ENCODE measurements around the gene CRISP1.
"Not testable (repeated sequence)": the region's sequence is repeated elsewhere in the genome, so short reads cannot be mapped to it uniquely, and the experiment has no call there.

The CRISP1 gene, protein sequence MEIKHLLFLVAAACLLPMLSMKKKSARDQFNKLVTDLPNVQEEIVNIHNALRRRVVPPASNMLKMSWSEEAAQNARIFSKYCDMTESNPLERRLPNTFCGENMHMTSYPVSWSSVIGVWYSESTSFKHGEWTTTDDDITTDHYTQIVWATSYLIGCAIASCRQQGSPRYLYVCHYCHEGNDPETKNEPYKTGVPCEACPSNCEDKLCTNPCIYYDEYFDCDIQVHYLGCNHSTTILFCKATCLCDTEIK

DNA sequence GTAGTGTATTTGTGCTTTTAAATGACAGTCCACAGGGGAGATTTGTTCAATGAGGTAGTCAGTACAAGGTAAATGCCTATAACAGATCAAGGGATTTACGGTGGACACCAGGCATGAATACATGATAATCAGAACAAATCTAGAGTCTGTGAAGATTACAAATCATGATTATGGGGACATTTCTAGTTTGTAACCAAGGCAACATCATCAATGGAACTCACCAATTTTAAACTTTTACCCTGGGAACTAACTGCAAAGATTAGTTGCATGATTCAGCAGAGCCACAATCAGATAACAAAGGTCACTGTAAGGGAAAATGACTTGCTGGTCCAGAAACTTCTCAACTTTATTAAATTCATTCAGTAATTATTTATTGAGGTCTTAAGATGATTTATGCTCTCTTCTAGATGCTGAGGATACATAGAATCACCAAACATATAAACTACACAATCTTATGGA is at the start of gene CRISP1:
TSS of gene CRISP1 (minus strand) at position 51 of the 459 bp plus-strand sequence. CDS start 9,135 bp downstream, outside the sequence.
- Mint-ChIP-seq H3K4me1 (no peaks in the 10 kb centered on the region), H3K36me3 (no peaks in the 10 kb centered on the region), H3K9me3 (peaks cover 7% of the 10 kb centered on the region), H3K27ac (no peak within 1 kb of the TSS), H3K4me3 (no peak within 1 kb of the TSS)
- DNase-seq (ENCODE audit: low spot score in 2 of 2) (no peak), ATAC-seq (no peak)

DNA sequence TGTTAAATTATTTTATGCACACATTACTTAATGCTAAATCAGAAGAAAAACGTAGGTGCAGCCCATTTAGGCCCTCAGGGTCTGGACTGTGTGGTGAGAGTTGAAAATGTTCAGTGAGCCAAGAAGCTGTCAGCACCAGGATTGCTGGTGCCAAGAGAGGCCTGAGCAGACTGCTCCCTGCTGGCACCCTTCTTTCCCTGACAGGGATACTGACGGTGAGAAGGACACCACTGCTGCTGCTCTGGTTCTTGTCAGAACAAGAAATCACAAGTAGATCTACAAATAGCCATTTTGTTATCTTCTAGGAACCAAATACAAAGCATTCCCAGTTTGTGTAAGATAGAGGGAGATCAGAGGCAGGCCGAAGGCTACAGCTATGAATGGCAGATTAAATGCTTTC is 48.7 kb upstream of the CRISP1 start:
- Mint-ChIP-seq H3K36me3 (no peaks in the 10 kb centered on the region), H3K9me3 (peaks cover 15% of the 10 kb centered on the region), H3K27ac (no peak overlapping the region), H3K4me1 (no peaks in the 10 kb centered on the region), H3K4me3 (no peak overlapping the region)
- DNase-seq (ENCODE audit: low spot score in 2 of 2) = no peak
- no peak for ATAC-seq

DNA sequence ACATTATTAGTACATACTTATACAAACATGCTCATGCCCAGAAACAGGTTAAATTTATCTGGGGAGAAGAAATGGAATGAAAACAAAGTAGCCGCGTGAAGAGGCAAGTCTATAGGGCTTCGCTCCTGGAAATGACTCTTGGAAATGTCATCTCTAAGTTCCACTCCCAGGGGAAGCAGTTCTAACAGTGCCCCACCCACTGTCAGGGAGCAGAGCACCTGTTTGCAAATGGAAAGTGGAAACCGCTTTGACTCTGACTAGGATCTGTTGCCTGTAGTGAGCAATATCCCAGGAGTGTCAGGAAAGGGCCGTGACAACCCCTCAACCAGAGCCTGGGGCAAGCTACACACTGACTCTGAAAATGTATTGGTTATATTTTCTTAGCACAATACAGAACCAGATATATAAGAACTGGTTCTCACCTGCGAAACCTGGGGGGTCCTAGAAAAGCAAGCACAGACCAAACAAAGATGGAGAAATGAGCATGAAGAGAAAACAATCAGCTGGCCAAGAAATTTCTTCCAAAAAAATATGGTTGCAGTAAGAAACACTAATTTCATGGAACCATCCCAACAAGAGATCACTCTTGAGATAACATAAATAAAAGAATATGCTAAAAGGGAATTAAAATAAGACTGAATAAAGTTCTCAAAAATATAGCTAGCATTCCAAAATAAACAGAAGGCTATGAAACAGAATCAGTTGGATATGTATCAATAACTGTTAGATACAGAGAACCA is 47.5 kb upstream of the CRISP1 start:
- Mint-ChIP-seq H3K4me3 (no peak overlapping the region), H3K4me1 (no peaks in the 10 kb centered on the region), H3K36me3 (no peaks in the 10 kb centered on the region), H3K27ac (no peak overlapping the region), H3K9me3 (peaks cover 11% of the 10 kb centered on the region)
- DNase-seq (ENCODE audit: low spot score in 2 of 2) (no peak), ATAC-seq (no peak)

DNA sequence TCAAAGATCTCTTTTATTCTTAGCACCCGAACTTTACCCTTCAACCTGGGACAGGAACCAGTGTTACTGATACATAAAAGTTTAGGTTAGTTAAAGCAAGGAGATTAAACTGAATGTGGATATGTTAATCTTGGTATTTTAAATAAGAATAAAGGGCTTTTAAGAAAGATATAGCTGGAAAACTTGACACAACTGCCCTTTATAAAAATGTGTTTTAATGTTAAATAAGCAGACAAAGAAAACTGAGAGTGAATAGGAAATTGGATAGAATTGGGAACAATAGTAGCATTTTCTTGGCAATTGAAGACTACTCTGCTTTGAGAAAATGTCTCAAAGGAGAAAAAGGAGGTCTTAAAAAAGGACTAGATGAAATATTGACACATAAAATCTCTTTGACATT is 45.9 kb upstream of the CRISP1 start:
- ATAC-seq (no peak), DNase-seq (ENCODE audit: low spot score in 2 of 2) (no peak)
- H3K4me3 Mint-ChIP-seq = no peak overlapping the region
- H3K27ac Mint-ChIP-seq = no peak overlapping the region
- H3K9me3 Mint-ChIP-seq = peaks cover 6% of the 10 kb centered on the region
- H3K36me3 Mint-ChIP-seq = no peaks in the 10 kb centered on the region
- no peaks in the 10 kb centered on the region for H3K4me1 Mint-ChIP-seq

DNA sequence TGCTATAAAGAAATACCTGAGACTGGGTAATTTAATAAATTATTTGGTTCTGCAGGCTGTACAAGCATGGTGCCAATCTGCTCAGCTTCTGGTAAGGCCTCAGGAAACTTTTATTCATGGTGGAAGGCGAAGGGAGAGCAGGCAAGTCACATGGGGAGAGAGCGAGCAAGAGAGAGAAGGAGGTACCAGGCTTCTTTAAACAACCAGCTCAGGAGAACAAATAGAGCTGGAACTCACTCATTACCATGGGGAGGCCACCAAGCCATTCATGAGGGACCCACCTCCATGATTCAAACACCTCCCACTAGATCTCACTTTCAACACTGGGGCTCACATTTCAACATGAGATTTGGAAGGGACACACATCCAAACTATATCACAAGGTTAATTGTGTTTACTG is 44.9 kb upstream of the CRISP1 start:
- Mint-ChIP-seq H3K36me3 (no peaks in the 10 kb centered on the region), H3K4me1 (no peaks in the 10 kb centered on the region), H3K9me3 (no peaks in the 10 kb centered on the region), H3K27ac (no peak overlapping the region), H3K4me3 (no peak overlapping the region)
- ATAC-seq = no peak
- no peak for DNase-seq (ENCODE audit: low spot score in 2 of 2)

DNA sequence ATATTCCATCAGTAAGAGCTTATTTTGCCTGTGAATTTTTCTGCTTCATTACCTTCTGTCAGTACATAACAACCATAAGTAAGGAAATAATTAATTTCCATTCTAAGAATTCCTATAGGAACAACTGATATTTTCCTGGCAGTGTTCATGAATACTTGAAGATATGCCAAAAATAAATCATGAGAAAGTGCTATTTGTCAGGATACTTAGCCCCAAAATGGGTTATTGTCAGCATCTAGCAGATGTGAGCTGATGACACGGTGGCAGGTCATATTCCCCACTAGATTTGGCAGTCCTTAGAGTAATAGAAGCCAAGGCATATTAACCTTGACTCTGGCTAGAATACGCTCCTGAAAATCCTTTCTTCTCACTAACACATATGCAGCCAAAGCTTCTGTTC is 43.2 kb upstream of the CRISP1 start:
- no peak overlapping the region for H3K27ac Mint-ChIP-seq
- ATAC-seq (no peak), DNase-seq (ENCODE audit: low spot score in 2 of 2) (no peak)
- no peaks in the 10 kb centered on the region for H3K4me1 Mint-ChIP-seq
- no peaks in the 10 kb centered on the region for H3K36me3 Mint-ChIP-seq
- H3K9me3 Mint-ChIP-seq = no peaks in the 10 kb centered on the region
- H3K4me3 Mint-ChIP-seq = no peak overlapping the region

DNA sequence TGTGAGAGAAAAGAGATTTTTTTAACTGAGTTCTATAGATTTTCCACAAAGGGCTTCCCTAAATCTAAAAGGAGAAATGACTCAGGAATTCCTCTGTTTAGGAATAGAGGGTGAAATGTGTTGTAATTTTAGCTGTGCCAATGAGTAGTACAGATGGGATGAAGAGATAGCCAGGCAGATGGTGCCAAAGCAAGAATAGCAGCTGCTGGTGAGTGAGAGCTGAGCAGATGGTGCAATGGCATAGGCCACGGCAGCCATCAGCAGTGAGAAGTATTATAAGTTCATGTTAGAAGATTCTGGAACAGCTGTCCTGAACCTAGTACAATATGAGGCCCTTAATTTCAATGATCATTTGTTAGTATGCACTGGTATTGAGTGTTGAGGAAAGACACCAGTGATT is 40.2 kb upstream of the CRISP1 start:
- ATAC-seq (no peak), DNase-seq (ENCODE audit: low spot score in 2 of 2) (no peak)
- Mint-ChIP-seq H3K9me3 (peaks cover 4% of the 10 kb centered on the region), H3K4me3 (no peak overlapping the region), H3K27ac (no peak overlapping the region), H3K4me1 (no peaks in the 10 kb centered on the region), H3K36me3 (no peaks in the 10 kb centered on the region)

DNA sequence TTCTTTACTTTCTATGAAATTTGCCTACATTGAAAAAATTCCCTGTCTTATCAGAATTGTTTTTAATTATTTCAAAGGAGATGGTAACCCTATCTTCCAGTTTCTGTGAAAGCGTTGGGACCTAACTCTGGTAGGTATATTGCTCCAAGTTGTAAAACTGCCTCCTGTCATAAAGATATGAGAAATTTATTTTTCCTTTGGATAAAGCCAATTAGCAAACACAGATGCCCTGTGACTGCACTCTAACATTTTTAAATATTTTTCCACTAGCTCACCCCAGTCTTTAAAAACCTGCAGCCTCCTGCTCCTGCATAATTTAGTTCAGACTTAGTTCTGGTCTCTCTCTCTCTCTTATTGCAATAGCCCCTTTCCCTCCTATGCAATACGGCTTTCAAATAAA is 39.0 kb upstream of the CRISP1 start:
- H3K27ac Mint-ChIP-seq = no peak overlapping the region
- peaks cover 4% of the 10 kb centered on the region for H3K9me3 Mint-ChIP-seq
- no peaks in the 10 kb centered on the region for H3K4me1 Mint-ChIP-seq
- no peak overlapping the region for H3K4me3 Mint-ChIP-seq
- H3K36me3 Mint-ChIP-seq = no peaks in the 10 kb centered on the region
- ATAC-seq (no peak), DNase-seq (ENCODE audit: low spot score in 2 of 2) (no peak)

GRCh38 chr6:49902856-49903255 is 36.5 kb upstream of the CRISP1 start:
- H3K4me3 Mint-ChIP-seq = no peak overlapping the region
- H3K36me3 Mint-ChIP-seq = no peaks in the 10 kb centered on the region
- ATAC-seq (no peak), DNase-seq (ENCODE audit: low spot score in 2 of 2) (no peak)
- no peak overlapping the region for H3K27ac Mint-ChIP-seq
- peaks cover 4% of the 10 kb centered on the region for H3K9me3 Mint-ChIP-seq
- no peaks in the 10 kb centered on the region for H3K4me1 Mint-ChIP-seq

DNA sequence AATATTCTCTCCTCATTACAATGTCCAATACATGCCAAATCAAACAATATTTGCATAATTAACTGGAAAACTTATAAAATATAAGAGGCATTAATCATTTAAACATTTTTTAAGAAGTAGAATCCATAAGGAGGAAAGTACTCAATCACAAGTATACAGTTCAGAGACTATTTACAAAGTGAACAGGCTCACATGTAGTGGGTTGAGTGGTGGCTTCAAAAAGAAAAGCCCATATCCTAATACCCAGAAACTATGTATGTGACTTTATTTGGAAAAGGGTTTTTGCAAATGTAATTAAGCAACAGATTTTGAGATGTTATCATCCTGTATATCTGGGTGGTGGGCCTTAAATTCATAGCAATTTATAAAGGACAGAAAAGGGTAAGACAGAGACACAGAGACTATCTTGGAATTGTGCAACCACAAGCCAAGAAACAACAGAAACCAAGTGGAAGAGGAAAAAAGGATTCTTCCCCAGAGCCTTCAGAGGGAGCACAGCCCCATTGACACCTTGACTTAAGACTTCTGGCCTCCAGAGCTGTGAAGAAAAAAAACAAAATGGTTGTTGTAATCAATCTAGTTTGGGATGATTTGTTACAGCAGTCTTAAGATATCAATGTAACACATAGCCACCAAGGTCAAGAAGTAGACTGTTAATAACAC is 32.7 kb upstream of the CRISP1 start:
- ATAC-seq = no peak
- DNase-seq (ENCODE audit: low spot score in 2 of 2) = no peak
- Mint-ChIP-seq H3K27ac (no peak overlapping the region), H3K4me1 (no peaks in the 10 kb centered on the region), H3K36me3 (no peaks in the 10 kb centered on the region), H3K9me3 (peaks cover 17% of the 10 kb centered on the region), H3K4me3 (no peak overlapping the region)

DNA sequence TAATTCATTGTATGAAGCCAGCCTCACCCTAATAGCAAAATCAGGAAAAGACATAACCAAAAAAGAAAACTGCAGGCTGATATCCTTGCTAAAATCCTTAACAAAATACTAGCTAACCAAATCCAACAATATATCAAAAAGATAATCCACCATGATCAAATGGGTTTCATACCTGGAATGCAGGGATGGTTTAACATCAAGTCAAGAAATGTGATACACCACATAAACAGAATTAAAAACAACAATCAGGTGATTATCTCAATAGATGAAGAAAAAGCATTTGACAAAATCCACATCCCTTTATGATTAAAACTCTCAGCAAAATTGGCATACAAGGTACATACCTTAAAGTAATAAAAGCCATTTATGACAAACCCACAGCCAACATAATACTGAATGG is 29.2 kb upstream of the CRISP1 start:
- H3K9me3 Mint-ChIP-seq = peaks cover 18% of the 10 kb centered on the region
- not testable (repeated sequence) for DNase-seq (ENCODE audit: low spot score in 2 of 2); ATAC-seq; H3K4me3 Mint-ChIP-seq; H3K36me3 Mint-ChIP-seq; H3K4me1 Mint-ChIP-seq; H3K27ac Mint-ChIP-seq

- no peak overlapping the region for H3K4me3 Mint-ChIP-seq
- peaks cover 31% of the 10 kb centered on the region for H3K9me3 Mint-ChIP-seq
- no peak overlapping the region for H3K27ac Mint-ChIP-seq
- ATAC-seq (no peak), DNase-seq (ENCODE audit: low spot score in 2 of 2) (no peak)
- no peaks in the 10 kb centered on the region for H3K36me3 Mint-ChIP-seq
- no peaks in the 10 kb centered on the region for H3K4me1 Mint-ChIP-seq
Observed at GRCh38 chr6:49892280-49892679, 25.9 kb upstream of the CRISP1 start.

GRCh38 chr6:49890988-49891387 is 24.7 kb upstream of the CRISP1 start:
- Mint-ChIP-seq H3K27ac (no peak overlapping the region), H3K4me3 (no peak overlapping the region), H3K36me3 (no peaks in the 10 kb centered on the region), H3K4me1 (no peaks in the 10 kb centered on the region), H3K9me3 (peaks cover 32% of the 10 kb centered on the region)
- ATAC-seq = no peak
- no peak for DNase-seq (ENCODE audit: low spot score in 2 of 2)

DNA sequence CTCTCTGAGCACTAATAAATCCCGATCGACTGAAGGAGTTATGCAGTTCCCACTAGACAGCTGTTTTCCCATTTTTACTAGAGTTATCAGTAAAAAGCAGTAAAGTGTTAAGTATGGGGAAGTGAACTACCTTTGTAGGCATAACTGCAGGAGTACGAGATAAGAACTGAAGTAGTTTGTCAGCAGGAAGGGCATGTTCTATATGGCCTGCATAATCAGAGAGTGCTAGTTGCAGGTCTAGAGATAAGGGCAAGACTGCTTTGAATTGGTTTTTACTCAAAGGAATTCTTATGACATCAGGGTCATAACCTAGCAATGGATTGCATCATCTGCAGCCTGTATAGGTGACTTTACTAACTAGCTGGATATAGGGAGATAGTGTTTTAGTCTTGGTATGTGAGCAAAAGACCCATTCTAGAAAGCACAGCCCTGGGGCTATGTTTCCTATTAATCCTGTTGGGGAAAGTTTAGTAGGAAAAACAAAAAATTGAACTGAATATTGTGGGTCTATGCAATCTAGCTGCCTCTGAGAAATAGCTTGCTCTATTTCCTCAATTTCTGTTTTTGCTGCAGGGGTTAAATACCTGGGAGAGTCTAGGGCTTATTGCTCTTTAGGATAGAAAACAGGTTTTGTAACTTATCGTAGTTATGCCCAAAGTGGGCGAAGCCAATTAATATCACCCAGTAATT is 22.6 kb upstream of the CRISP1 start:
- Mint-ChIP-seq H3K4me1 (no peaks in the 10 kb centered on the region), H3K4me3 (no peak overlapping the region), H3K27ac (no peak overlapping the region), H3K9me3 (peaks cover 29% of the 10 kb centered on the region), H3K36me3 (no peaks in the 10 kb centered on the region)
- DNase-seq (ENCODE audit: low spot score in 2 of 2) (no peak), ATAC-seq (no peak)

DNA sequence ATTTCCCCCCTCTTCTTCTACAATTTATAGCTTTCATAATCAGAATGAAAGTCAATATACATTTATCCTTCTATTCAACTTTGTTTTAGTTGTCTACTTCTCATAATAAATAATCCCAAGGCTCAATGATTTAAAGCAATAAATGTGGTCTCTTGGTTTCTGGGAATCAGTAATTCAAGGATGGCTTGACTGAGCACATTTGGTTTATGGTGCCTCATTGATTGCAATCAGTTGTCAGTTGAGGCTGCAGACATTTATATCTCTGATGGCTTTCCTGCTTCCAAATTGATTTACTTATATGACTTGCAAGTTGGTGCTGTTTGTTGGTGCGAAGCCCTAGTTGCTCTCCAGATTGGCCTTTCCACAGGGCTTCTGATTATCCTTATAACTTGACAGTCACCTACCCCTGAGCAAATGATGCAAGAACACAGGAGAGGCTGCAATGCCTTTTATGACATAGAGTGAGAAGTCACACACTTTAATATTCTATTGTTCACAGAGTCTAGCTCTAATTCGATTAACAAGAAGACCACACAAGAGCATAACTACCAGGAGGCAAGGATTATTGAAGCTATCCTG is 2.7 kb upstream of the CRISP1 start:
- ATAC-seq (no peak), DNase-seq (ENCODE audit: low spot score in 2 of 2) (no peak)
- Mint-ChIP-seq H3K4me1 (no peaks in the 10 kb centered on the region), H3K4me3 (no peak overlapping the region), H3K9me3 (peaks cover 9% of the 10 kb centered on the region), H3K36me3 (no peaks in the 10 kb centered on the region), H3K27ac (no peak overlapping the region)
